HG03025 (cell line): ENCODE data around the gene NIPBL.
"Not testable (repeated sequence)": the region's sequence is repeated elsewhere in the genome, so short reads cannot be mapped to it uniquely, and the experiment has no call there.

Experiments used
- ATAC-seq: cut with Tn5 transposase; IDR thresholded peaks from one replicate; pipeline ENCODE4 v1.9.1; 2021; ENCODE audit warnings: mild to moderate bottlenecking, moderate library complexity; ENCODE audit not compliant: unreplicated experiment, low FRiP score

NIPBL gene

GRCh38 chr5:36878392-36879082 is 2.0 kb downstream of the NIPBL start:
- no peak for ATAC-seq

- ATAC-seq, result no peak
Measured at GRCh38 chr5:36879274-36880033, 2.9 kb downstream of the NIPBL start.

- no peak for ATAC-seq
Measured at GRCh38 chr5:36880761-36881160, 4.2 kb downstream of the NIPBL start.

GRCh38 chr5:36881304-36881703 is 4.7 kb downstream of the NIPBL start:
- ATAC-seq, result no peak

GRCh38 chr5:36881807-36882206 is 5.2 kb downstream of the NIPBL start:
- ATAC-seq, result no peak

- no peak for ATAC-seq
Measured at GRCh38 chr5:36882250-36882649, 5.7 kb downstream of the NIPBL start.

- ATAC-seq, result no peak
Measured at GRCh38 chr5:36883894-36884462, 7.4 kb downstream of the NIPBL start.

GRCh38 chr5:36885149-36885548 is 8.6 kb downstream of the NIPBL start:
- no peak for ATAC-seq

- ATAC-seq, result no peak
Measured at GRCh38 chr5:36885566-36886485, 9.3 kb downstream of the NIPBL start.

GRCh38 chr5:36886791-36887190 is 10.2 kb downstream of the NIPBL start:
- no peak for ATAC-seq

GRCh38 chr5:36887532-36887931 is 11.0 kb downstream of the NIPBL start:
- no peak for ATAC-seq

- no peak for ATAC-seq
Measured at GRCh38 chr5:36888303-36888702, 11.7 kb downstream of the NIPBL start.

GRCh38 chr5:36889264-36889663 is 12.7 kb downstream of the NIPBL start:
- no peak for ATAC-seq

GRCh38 chr5:36891266-36891665 is 14.7 kb downstream of the NIPBL start:
- ATAC-seq, result no peak

GRCh38 chr5:36892085-36892830 is 15.7 kb downstream of the NIPBL start:
- ATAC-seq, result not testable (repeated sequence)

- no peak for ATAC-seq
Measured at GRCh38 chr5:36894954-36895353, 18.4 kb downstream of the NIPBL start.

- ATAC-seq, result no peak
Measured at GRCh38 chr5:36896476-36896875, 19.9 kb downstream of the NIPBL start.

- ATAC-seq, result no peak
Measured at GRCh38 chr5:36897616-36898015, 21.0 kb downstream of the NIPBL start.

GRCh38 chr5:36899860-36900259 is 23.3 kb downstream of the NIPBL start:
- ATAC-seq, result no peak

GRCh38 chr5:36900283-36900682 is 23.7 kb downstream of the NIPBL start:
- ATAC-seq, result no peak
